Measurements from ENCODE around the gene NELFA.

Gene NELFA

GRCh38 chr4:1998296-1998695 is 10.5 kb downstream of the NELFA start:
- Histone ChIP-seq H2AFZ (ENCODE audit: low read depth, low read length, severe bottlenecking) (no peak overlapping the region), H3K36me3 (ENCODE audit: low read length) (peaks cover 23% of the 10 kb centered on the region), H3K4me2 (ENCODE audit: low read depth, low read length, poor library complexity, severe bottlenecking) (no peak overlapping the region), H3K4me3 (ENCODE audit: insufficient read depth, low read length, poor library complexity, severe bottlenecking) (no peak overlapping the region), H3K27me3 (ENCODE audit: low read length) (no peaks in the 10 kb centered on the region), H3K79me2 (ENCODE audit: insufficient read depth, low read length) (peaks cover 97% of the 10 kb centered on the region), H3F3A (ENCODE audit: insufficient read depth) (no peaks in the 10 kb centered on the region; the same call in 1 of the 2 replicates), H4K20me1 (ENCODE audit: low read depth, low read length) (no peaks in the 10 kb centered on the region; the same call in 1 of the 2 replicates), H3K9ac (ENCODE audit: low read length) (no peak overlapping the region), H3K27ac (ENCODE audit: low read depth, low read length) (no peak overlapping the region), H3K9me3 (ENCODE audit: insufficient read depth, low read length) (peaks cover 5% of the 10 kb centered on the region; the same call in 1 of the 2 replicates), H3K9me2 (replicated peaks; ENCODE audit: insufficient read depth, low read length) (no peaks in the 10 kb centered on the region)
- no peak for TF ChIP-seq EZH2phosphoT487 (conservative IDR thresholded peaks at IDR 0.05; ENCODE audit: low read length)
- TF ChIP-seq CTCF (IDR thresholded peaks at IDR 0.05; ENCODE audit: insufficient read depth, low read length, poor library complexity, severe bottlenecking) = no peak

- H3K27me3 ChIP-seq (ENCODE audit: low read length) = no peaks in the 10 kb centered on the region
- no peaks in the 10 kb centered on the region; the same call in 1 of the 2 replicates for H3F3A ChIP-seq (ENCODE audit: insufficient read depth)
- no peak overlapping the region for H3K9ac ChIP-seq (ENCODE audit: low read length)
- no peaks in the 10 kb centered on the region for H3K9me2 ChIP-seq (replicated peaks; ENCODE audit: insufficient read depth, low read length)
- no peaks in the 10 kb centered on the region; the same call in 1 of the 2 replicates for H4K20me1 ChIP-seq (ENCODE audit: low read depth, low read length)
- peaks cover 5% of the 10 kb centered on the region; the same call in 1 of the 2 replicates for H3K9me3 ChIP-seq (ENCODE audit: insufficient read depth, low read length)
- peaks cover 96% of the 10 kb centered on the region for H3K79me2 ChIP-seq (ENCODE audit: insufficient read depth, low read length)
- TF ChIP-seq EZH2phosphoT487 (conservative IDR thresholded peaks at IDR 0.05; ENCODE audit: low read length) = no peak
- no peak for TF ChIP-seq CTCF (IDR thresholded peaks at IDR 0.05; ENCODE audit: insufficient read depth, low read length, poor library complexity, severe bottlenecking)
- H3K4me3 ChIP-seq (ENCODE audit: insufficient read depth, low read length, poor library complexity, severe bottlenecking) = no peak overlapping the region
- no peak overlapping the region for H2AFZ ChIP-seq (ENCODE audit: low read depth, low read length, severe bottlenecking)
- H3K4me2 ChIP-seq (ENCODE audit: low read depth, low read length, poor library complexity, severe bottlenecking) = no peak overlapping the region
- no peak overlapping the region for H3K27ac ChIP-seq (ENCODE audit: low read depth, low read length)
- H3K36me3 ChIP-seq (ENCODE audit: low read length) = peaks cover 23% of the 10 kb centered on the region
These were observed 11.1 kb downstream of the NELFA start for GRCh38 chr4:1997712-1998111.

- Histone ChIP-seq H3K27me3 (ENCODE audit: low read length) (no peaks in the 10 kb centered on the region), H4K20me1 (ENCODE audit: low read depth, low read length) (no peaks in the 10 kb centered on the region; the same call in 1 of the 2 replicates), H3K9me2 (replicated peaks; ENCODE audit: insufficient read depth, low read length) (no peaks in the 10 kb centered on the region), H3K4me2 (ENCODE audit: low read depth, low read length, poor library complexity, severe bottlenecking) (no peak overlapping the region), H2AFZ (ENCODE audit: low read depth, low read length, severe bottlenecking) (no peak overlapping the region), H3F3A (ENCODE audit: insufficient read depth) (no peaks in the 10 kb centered on the region; the same call in 1 of the 2 replicates), H3K36me3 (ENCODE audit: low read length) (peaks cover 23% of the 10 kb centered on the region), H3K79me2 (ENCODE audit: insufficient read depth, low read length) (peaks cover 96% of the 10 kb centered on the region), H3K9ac (ENCODE audit: low read length) (no peak overlapping the region), H3K4me3 (ENCODE audit: insufficient read depth, low read length, poor library complexity, severe bottlenecking) (no peak overlapping the region), H3K27ac (ENCODE audit: low read depth, low read length) (no peak overlapping the region), H3K9me3 (ENCODE audit: insufficient read depth, low read length) (peaks cover 5% of the 10 kb centered on the region; the same call in 1 of the 2 replicates)
- no peak for TF ChIP-seq CTCF (IDR thresholded peaks at IDR 0.05; ENCODE audit: insufficient read depth, low read length, poor library complexity, severe bottlenecking)
These were observed 11.7 kb downstream of the NELFA start for GRCh38 chr4:1996866-1997611.

All from SU-DHL-6 (cell line).